ENCODE data around the gene MTHFD1L.
A peak's percentile ranks its signal among the peaks of the same experiment; 100 is the strongest.
"Not testable (repeated sequence)": the region's sequence is repeated elsewhere in the genome, so short reads cannot be mapped to it uniquely, and the experiment has no call there.

MTHFD1L gene

GRCh38 chr6:150865406-150866146, at the start of gene MTHFD1L:
Gene MTHFD1L, plus strand, starts transcription at chr6:150865702. Its CDS starts 121 bp downstream, at chr6:150865823.
- Histone ChIP-seq H3K79me2 (ENCODE audit: insufficient read depth, low read length) (peaks cover 50% of the 10 kb centered on the region), H2AFZ (ENCODE audit: low read depth, low read length) (peak within 1 kb of the TSS; percentile 91)
- no peak for TF ChIP-seq EZH2 (IDR thresholded peaks at IDR 0.05; ENCODE audit: borderline replicate concordance, low read depth, low read length, severe bottlenecking)
- peak; percentile 64 for TF ChIP-seq CTCF (IDR thresholded peaks at IDR 0.05; ENCODE audit: borderline replicate concordance, extremely low read depth, low read length, poor library complexity, severe bottlenecking)

GRCh38 chr6:150816554-150816953, 48.9 kb upstream of the MTHFD1L start:
- not testable (repeated sequence) for H3K79me2 ChIP-seq (ENCODE audit: insufficient read depth, low read length); H3K27me3 ChIP-seq (ENCODE audit: insufficient read depth, low read length, poor library complexity); H3K36me3 ChIP-seq (ENCODE audit: insufficient read depth, low read length); H4K20me1 ChIP-seq (ENCODE audit: insufficient read depth, low read length); H2AFZ ChIP-seq (ENCODE audit: low read depth, low read length); H3K4me1 ChIP-seq (ENCODE audit: insufficient read depth, low read length); H3K4me3 ChIP-seq (ENCODE audit: low read depth in 1 of 2, low read length in 2 of 2); DNase-seq; H3K9me3 ChIP-seq (ENCODE audit: insufficient read depth, low read length, severe bottlenecking); H3K4me2 ChIP-seq (ENCODE audit: insufficient read depth, low read length); ATAC-seq (ENCODE audit: insufficient read depth, low read depth); H3K27ac ChIP-seq (ENCODE audit: low read length); H3K9ac ChIP-seq (ENCODE audit: low read depth, low read length)

More at GRCh38 chr6:150865406-150866146, at the start of gene MTHFD1L:
- DNase-seq (peak; percentile 76), ATAC-seq (ENCODE audit: insufficient read depth, low read depth) (peak; percentile 57)
- no peaks in the 10 kb centered on the region for H3K9me3 ChIP-seq (ENCODE audit: insufficient read depth, low read length, severe bottlenecking)
- peaks cover 17% of the 10 kb centered on the region for H3K27me3 ChIP-seq (ENCODE audit: insufficient read depth, low read length, poor library complexity)
- peak within 1 kb of the TSS; percentile 90 for H3K9ac ChIP-seq (ENCODE audit: low read depth, low read length)
- peaks cover 46% of the 10 kb centered on the region for H3K4me1 ChIP-seq (ENCODE audit: insufficient read depth, low read length)
- peak within 1 kb of the TSS; percentile 74 for H3K27ac ChIP-seq (ENCODE audit: low read length)
- H4K20me1 ChIP-seq (ENCODE audit: insufficient read depth, low read length): peaks cover 32% of the 10 kb centered on the region; the same call in 1 of the 2 replicates
- peak within 1 kb of the TSS; percentile 51 to 83; a peak in 3 of 4 replicates for H3K4me3 ChIP-seq (ENCODE audit: low read depth in 1 of 2, low read length in 2 of 2)
- peak within 1 kb of the TSS; percentile 95 for H3K4me2 ChIP-seq (ENCODE audit: insufficient read depth, low read length)
- peaks cover 2% of the 10 kb centered on the region; the same call in 1 of the 2 replicates for H3K36me3 ChIP-seq (ENCODE audit: insufficient read depth, low read length)

GRCh38 chr6:150822932-150823331, 42.6 kb upstream of the MTHFD1L start:
- Histone ChIP-seq H3K79me2 (ENCODE audit: insufficient read depth, low read length) (no peaks in the 10 kb centered on the region), H3K4me2 (ENCODE audit: insufficient read depth, low read length) (no peak overlapping the region), H3K27me3 (ENCODE audit: insufficient read depth, low read length, poor library complexity) (peaks cover 2% of the 10 kb centered on the region), H2AFZ (ENCODE audit: low read depth, low read length) (no peak overlapping the region), H3K27ac (ENCODE audit: low read length) (no peak overlapping the region), H3K36me3 (ENCODE audit: insufficient read depth, low read length) (no peaks in the 10 kb centered on the region), H3K9ac (ENCODE audit: low read depth, low read length) (no peak overlapping the region), H3K9me3 (ENCODE audit: insufficient read depth, low read length, severe bottlenecking) (no peaks in the 10 kb centered on the region), H4K20me1 (ENCODE audit: insufficient read depth, low read length) (no peaks in the 10 kb centered on the region), H3K4me3 (ENCODE audit: low read depth in 1 of 2, low read length in 2 of 2) (no peak overlapping the region), H3K4me1 (ENCODE audit: insufficient read depth, low read length) (no peaks in the 10 kb centered on the region)
- no peak for DNase-seq
- TF ChIP-seq EZH2 (IDR thresholded peaks at IDR 0.05; ENCODE audit: borderline replicate concordance, low read depth, low read length, severe bottlenecking) (no peak), CTCF (IDR thresholded peaks at IDR 0.05; ENCODE audit: borderline replicate concordance, extremely low read depth, low read length, poor library complexity, severe bottlenecking) (no peak)
- ATAC-seq (ENCODE audit: insufficient read depth, low read depth): no peak

GRCh38 chr6:150826788-150827187, 38.7 kb upstream of the MTHFD1L start:
- TF ChIP-seq EZH2 (IDR thresholded peaks at IDR 0.05; ENCODE audit: borderline replicate concordance, low read depth, low read length, severe bottlenecking) (no peak), CTCF (IDR thresholded peaks at IDR 0.05; ENCODE audit: borderline replicate concordance, extremely low read depth, low read length, poor library complexity, severe bottlenecking) (no peak)
- Histone ChIP-seq H3K4me3 (ENCODE audit: low read depth in 1 of 2, low read length in 2 of 2) (no peak overlapping the region), H3K27ac (ENCODE audit: low read length) (no peak overlapping the region), H3K4me1 (ENCODE audit: insufficient read depth, low read length) (no peaks in the 10 kb centered on the region), H3K36me3 (ENCODE audit: insufficient read depth, low read length) (no peaks in the 10 kb centered on the region), H4K20me1 (ENCODE audit: insufficient read depth, low read length) (no peaks in the 10 kb centered on the region), H2AFZ (ENCODE audit: low read depth, low read length) (no peak overlapping the region), H3K79me2 (ENCODE audit: insufficient read depth, low read length) (no peaks in the 10 kb centered on the region), H3K9ac (ENCODE audit: low read depth, low read length) (no peak overlapping the region), H3K4me2 (ENCODE audit: insufficient read depth, low read length) (no peak overlapping the region), H3K27me3 (ENCODE audit: insufficient read depth, low read length, poor library complexity) (peaks cover 15% of the 10 kb centered on the region), H3K9me3 (ENCODE audit: insufficient read depth, low read length, severe bottlenecking) (no peaks in the 10 kb centered on the region)
- ATAC-seq (ENCODE audit: insufficient read depth, low read depth) (no peak), DNase-seq (no peak)

- not testable (repeated sequence) for DNase-seq; H3K27ac ChIP-seq (ENCODE audit: low read length); ATAC-seq (ENCODE audit: insufficient read depth, low read depth)
These were observed 37.4 kb upstream of the MTHFD1L start for GRCh38 chr6:150828107-150828506.

More at GRCh38 chr6:150828107-150828506, 37.4 kb upstream of the MTHFD1L start:
- not testable (repeated sequence) for H3K4me1 ChIP-seq (ENCODE audit: insufficient read depth, low read length); H3K4me3 ChIP-seq (ENCODE audit: low read depth in 1 of 2, low read length in 2 of 2); H3K79me2 ChIP-seq (ENCODE audit: insufficient read depth, low read length); H2AFZ ChIP-seq (ENCODE audit: low read depth, low read length); H3K36me3 ChIP-seq (ENCODE audit: insufficient read depth, low read length); H3K9ac ChIP-seq (ENCODE audit: low read depth, low read length); H4K20me1 ChIP-seq (ENCODE audit: insufficient read depth, low read length); H3K9me3 ChIP-seq (ENCODE audit: insufficient read depth, low read length, severe bottlenecking); H3K4me2 ChIP-seq (ENCODE audit: insufficient read depth, low read length)
- peaks cover 17% of the 10 kb centered on the region for H3K27me3 ChIP-seq (ENCODE audit: insufficient read depth, low read length, poor library complexity)

Measured in DND-41 (cell line).